CD4-positive, alpha-beta T cell (primary cell): ENCODE results near the gene UNC5CL. TPM values are rescaled to one million over a fixed set of nuclear protein-coding genes. Genes with fewer than 3 reads are reported as not detected.

ENCODE experiments used
- ATAC-seq: fragments of 200-7000 bp; cut with Tn5 transposase; one replicate; pipeline ENCODE4 v1.10.0; 2022; ENCODE audit warnings: mild to moderate bottlenecking; ENCODE audit not compliant: poor library complexity
- CTCF ChIA-PET: fragments of 350-600 bp; sonication (Branson Sonifier 250); formaldehyde crosslinking; loops from one replicate; lab custom pipeline; 2021; ENCODE audit warnings: antibody characterized with exemption, inconsistent platforms; lab: Charles Lee
- POLR2A ChIA-PET: fragments of 350-600 bp; sonication (Branson Sonifier 250); formaldehyde crosslinking; loops from one replicate; lab custom pipeline; 2021; ENCODE audit warnings: antibody characterized with exemption, inconsistent platforms; lab: Charles Lee
- DNase-seq, 14 experiments: peaks; one replicate each; pipeline ENCODE4 v3.0.0-alpha.2; 2013 to 2020; ENCODE audit warnings: mixed read lengths in 2 of 14
- H3K27ac ChIP-seq, 2 donors: one replicate each; pipeline versions ENCODE4 v1.5.1 to v1.7.0; 2013; ENCODE audit warnings: low read length in 2 of 2, low read depth in 1 of 2, mild to moderate bottlenecking in 1 of 2
- H3K27me3 ChIP-seq, 2 experiments: 1 replicate in 1 of 2; 2 replicates in 1 of 2; pipeline versions ENCODE4 v1.6.1 to v1.7.0; 2013; ENCODE audit warnings: low read length in 2 of 2, control low read depth in 1 of 2, mild to moderate bottlenecking in 1 of 2, moderate library complexity in 1 of 2; ENCODE audit not compliant: insufficient read depth in 2 of 2, control insufficient read depth in 1 of 2
- H3K36me3 ChIP-seq: one replicate; pipeline ENCODE4 v1.6.1; 2013; ENCODE audit warnings: low read length, control low read depth; ENCODE audit not compliant: insufficient read depth
- H3K4me1 ChIP-seq: one replicate; pipeline ENCODE4 v1.6.1; 2013; ENCODE audit warnings: low read length, control low read depth; ENCODE audit not compliant: insufficient read depth
- H3K4me3 ChIP-seq: one replicate; pipeline ENCODE4 v1.5.1; 2013; ENCODE audit warnings: mild to moderate bottlenecking, low read length, moderate library complexity
- H3K9me3 ChIP-seq, 2 experiments: 1 replicate in 1 of 2; 2 replicates in 1 of 2; pipeline versions ENCODE4 v1.6.1 to v1.7.0; 2013; ENCODE audit warnings: low read length in 2 of 2, mild to moderate bottlenecking in 2 of 2, control low read depth in 1 of 2, moderate library complexity in 1 of 2; ENCODE audit not compliant: control insufficient read depth in 1 of 2, insufficient read depth in 1 of 2
- H3K27ac Mint-ChIP-seq: one replicate; pipeline ENCODE4 v1.8.0; 2020; ENCODE audit warnings: mixed read lengths
- H3K27me3 Mint-ChIP-seq: one replicate; pipeline ENCODE4 v1.8.0; 2021; ENCODE audit warnings: mixed read lengths
- H3K36me3 Mint-ChIP-seq: one replicate; pipeline ENCODE4 v1.8.0; 2021; ENCODE audit warnings: low read depth, mixed read lengths
- H3K4me1 Mint-ChIP-seq: one replicate; pipeline ENCODE4 v1.8.0; 2021; ENCODE audit warnings: low read depth, mixed read lengths
- H3K4me3 Mint-ChIP-seq: one replicate; pipeline ENCODE4 v1.8.0; 2020; ENCODE audit warnings: mild to moderate bottlenecking, mixed read lengths
- H3K9me3 Mint-ChIP-seq: one replicate; pipeline ENCODE4 v1.8.0; 2020; ENCODE audit warnings: mixed read lengths
- CTCF ChIP-seq: fragments of 200-600 bp; IDR thresholded peaks from one replicate; pipeline ENCODE4 v1.8.0; 2022; ENCODE audit warnings: antibody characterized with exemption, mild to moderate bottlenecking
- intact Hi-C, 2 experiments: fragments of 100-400 bp; cut with DNase I in 1 of 2; cut with micrococcal nuclease in 1 of 2; formaldehyde crosslinking; loops; one replicate each; pipeline versions ENCODE4 v1.15.1 to v1.9.0; 2023 to 2025; cut with DNase I, micrococcal nuclease
- total RNA-seq, 174 experiments: library from RNA in 2 of 174; stranded (reverse) in 2 of 174; gene quantifications; one replicate each; pipeline ENCODE4 v1.2.3 and lab custom pipeline; 2021 to 2026

UNC5CL gene
- total RNA-seq, 2 experiments from 2014 or later = 2.5 to 2.9 TPM

DNA sequence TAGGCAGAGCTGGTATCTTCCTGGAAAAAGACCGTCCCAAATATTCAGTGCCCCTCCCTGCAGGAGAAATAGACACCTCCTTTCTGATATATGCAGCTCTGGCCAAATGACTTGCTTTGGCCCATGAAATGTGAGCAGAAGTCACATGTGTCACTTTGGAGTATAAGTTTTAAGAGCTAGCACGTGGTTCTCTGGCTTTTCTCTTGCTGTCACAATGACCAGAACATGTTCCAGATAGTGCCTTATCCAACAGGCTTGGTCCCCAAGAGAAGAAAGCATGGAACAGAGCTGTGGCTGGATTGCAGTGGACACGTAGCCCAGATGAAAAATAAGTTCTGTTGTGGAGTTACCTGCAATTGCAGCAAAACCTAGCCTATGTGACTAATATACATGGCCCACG lies 40.4 kb downstream of the UNC5CL start:
- no peak for DNase-seq
- Mint-ChIP-seq H3K9me3 (no peaks in the 10 kb centered on the region), H3K4me1 (no peaks in the 10 kb centered on the region), H3K27ac (no peak overlapping the region), H3K27me3 (peaks cover 37% of the 10 kb centered on the region), H3K36me3 (no peaks in the 10 kb centered on the region), H3K4me3 (no peak overlapping the region)
- no peak for ATAC-seq
- H3K36me3 ChIP-seq = no peaks in the 10 kb centered on the region
- H3K27ac ChIP-seq = no peak overlapping the region
- ChIA-PET POLR2A (interaction anchor here (2.0 kb wide), 1 partner anchor 73 kb away, joined by 5 read pairs; no protein-coding TSS in a partner anchor), CTCF (interaction anchor here (0.8 kb wide), 2 partner anchors 12 to 30 kb away, joined by 3 to 4 read pairs; no protein-coding TSS in a partner anchor)
- TF ChIP-seq CTCF = no peak
- no peaks in the 10 kb centered on the region for H3K4me1 ChIP-seq
- H3K9me3 ChIP-seq = no peaks in the 10 kb centered on the region
- H3K27me3 ChIP-seq = peaks cover 4 to 10% of the 10 kb centered on the region in 2 experiments
- no peak overlapping the region for H3K4me3 ChIP-seq
- intact Hi-C loops = no loop called here

DNA sequence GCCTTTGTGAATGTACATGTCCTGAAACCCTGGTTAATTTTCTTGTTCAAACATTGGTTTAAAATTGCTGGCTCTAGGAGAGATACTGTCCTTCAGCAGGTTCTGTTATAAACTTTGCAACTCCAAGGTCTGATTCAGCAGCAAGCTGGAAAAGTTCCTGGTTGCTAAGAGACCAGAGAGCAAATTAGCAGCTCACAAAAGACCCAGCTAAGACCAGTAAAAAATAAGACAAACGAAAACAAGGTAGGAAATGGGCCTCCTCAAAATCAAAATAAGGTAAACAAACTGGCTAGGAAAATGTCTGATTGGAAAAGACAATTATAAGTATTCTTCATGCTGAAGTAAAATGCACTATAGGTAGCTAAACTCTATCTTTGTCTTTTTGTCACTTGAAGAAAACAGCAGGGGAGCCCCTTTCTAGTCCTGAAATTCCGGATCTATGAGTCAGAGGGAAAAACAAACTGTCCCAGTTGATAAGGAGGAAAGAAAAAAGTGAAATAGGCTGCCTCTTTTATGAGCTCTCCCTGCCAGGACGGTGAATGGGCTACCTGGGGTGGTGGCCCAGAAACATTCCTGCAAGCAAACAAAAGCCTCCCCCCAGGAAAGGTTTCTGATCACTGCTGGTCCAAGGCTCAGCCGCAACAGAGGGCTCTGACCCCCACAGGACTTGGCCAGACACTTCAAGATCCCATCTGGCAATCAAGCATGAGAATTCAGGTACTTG lies 41.6 kb downstream of the UNC5CL start:
- TF ChIP-seq CTCF = no peak
- Mint-ChIP-seq H3K4me1 (no peaks in the 10 kb centered on the region), H3K4me3 (no peak overlapping the region), H3K27me3 (peaks cover 30% of the 10 kb centered on the region), H3K27ac (no peak overlapping the region), H3K9me3 (no peaks in the 10 kb centered on the region), H3K36me3 (no peaks in the 10 kb centered on the region)
- H3K36me3 ChIP-seq = no peaks in the 10 kb centered on the region
- DNase-seq = no peak
- peaks cover 2 to 4% of the 10 kb centered on the region in 2 experiments for H3K27me3 ChIP-seq
- no peak overlapping the region for H3K27ac ChIP-seq
- CTCF ChIA-PET = interaction anchor here (0.6 kb wide), 1 partner anchor 173 kb away, joined by 3 read pairs; no protein-coding TSS in a partner anchor
- no peaks in the 10 kb centered on the region for H3K9me3 ChIP-seq
- intact Hi-C loops = no loop called here
- H3K4me3 ChIP-seq = no peak overlapping the region
- POLR2A ChIA-PET = interaction anchor here (2.0 kb wide), 1 partner anchor 74 kb away, joined by 5 read pairs; no protein-coding TSS in a partner anchor
- no peaks in the 10 kb centered on the region for H3K4me1 ChIP-seq
- ATAC-seq = no peak

GRCh38 chr6:40996591-40997233 lies 42.3 kb downstream of the UNC5CL start:
- Mint-ChIP-seq H3K27me3 (peaks cover 34% of the 10 kb centered on the region), H3K4me3 (no peak overlapping the region), H3K4me1 (no peaks in the 10 kb centered on the region), H3K27ac (no peak overlapping the region), H3K9me3 (no peaks in the 10 kb centered on the region), H3K36me3 (no peaks in the 10 kb centered on the region)
- Histone ChIP-seq H3K27me3 (peaks cover 0 to 7% of the 10 kb centered on the region in 2 experiments), H3K4me1 (no peaks in the 10 kb centered on the region), H3K4me3 (no peak overlapping the region), H3K36me3 (no peaks in the 10 kb centered on the region), H3K27ac (no peak overlapping the region), H3K9me3 (no peaks in the 10 kb centered on the region)
- POLR2A ChIA-PET = interaction anchor here (2.0 kb wide), 1 partner anchor 75 kb away, joined by 5 read pairs; no protein-coding TSS in a partner anchor
- no peak for TF ChIP-seq CTCF
- ATAC-seq = no peak
- DNase-seq = no peak
- intact Hi-C loops = no loop called here
- CTCF ChIA-PET = no interaction called here
